ENCODE results near the gene OR10H5.
"Not testable (repeated sequence)": the region's sequence is repeated elsewhere in the genome, so short reads cannot be mapped to it uniquely, and the experiment has no call there.

Gene OR10H5

GRCh38 chr19:15829786-15830185 is 42.3 kb downstream of the OR10H5 start:
- TF ChIP-seq CTCF (IDR thresholded peaks at IDR 0.05; ENCODE audit: insufficient read depth, low read depth, low read length, missing control alignments), result no peak
- no peak overlapping the region for H3K4me3 ChIP-seq (ENCODE audit: low read length)

DNA sequence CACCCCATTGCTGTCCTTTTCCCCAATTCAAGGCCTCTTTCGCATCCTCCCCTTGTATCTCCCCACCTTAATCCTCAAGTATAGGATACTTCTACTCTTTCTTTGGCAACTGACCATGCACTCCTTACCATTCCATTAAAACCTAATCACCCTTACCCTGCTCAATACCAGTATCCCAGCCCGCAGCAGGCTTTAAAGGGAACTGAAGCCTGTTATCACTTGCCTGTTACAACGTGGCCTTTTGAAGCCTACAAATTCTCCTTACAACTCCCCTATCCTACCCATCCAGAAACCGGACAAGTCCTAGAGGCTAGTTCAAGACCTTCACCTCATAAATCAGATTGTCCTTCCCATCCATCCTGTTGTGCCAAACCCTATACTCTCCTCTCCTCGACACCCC is 44.2 kb downstream of the OR10H5 start:
- DNase-seq (ENCODE audit: low read depth), result no peak
- H3K4me3 ChIP-seq (ENCODE audit: low read length), result no peak overlapping the region
- no peak for TF ChIP-seq CTCF (IDR thresholded peaks at IDR 0.05; ENCODE audit: insufficient read depth, low read depth, low read length, missing control alignments)

More at GRCh38 chr19:15829786-15830185, 42.3 kb downstream of the OR10H5 start:
- DNase-seq (ENCODE audit: low read depth), result no peak

DNA sequence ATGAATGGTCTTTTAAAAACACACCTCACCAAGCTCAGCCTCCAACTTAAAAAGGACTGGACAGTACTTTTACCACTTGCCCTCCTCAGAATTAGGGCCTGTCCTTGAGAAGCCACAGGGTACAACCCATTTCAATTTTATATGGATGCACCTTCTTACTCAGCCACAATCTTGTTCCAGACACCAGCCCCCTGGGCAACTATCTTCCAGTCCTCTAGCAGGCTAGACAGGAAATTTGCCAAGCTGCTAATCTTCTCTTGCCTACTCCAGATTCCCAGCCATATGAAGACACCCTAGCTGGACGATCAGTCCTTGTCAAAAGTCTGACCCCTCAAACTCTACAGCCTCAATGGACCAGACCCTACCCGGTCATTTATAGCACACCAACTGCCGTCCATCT is 46.8 kb downstream of the OR10H5 start:
- not testable (repeated sequence) for H3K4me3 ChIP-seq (ENCODE audit: low read length)
- DNase-seq (ENCODE audit: low read depth), result peak; percentile 24

- peak; percentile 62 for DNase-seq (ENCODE audit: low read depth)
- peak overlapping the region; percentile 77 for H3K4me3 ChIP-seq (ENCODE audit: low read length)
These were observed 48.3 kb downstream of the OR10H5 start for GRCh38 chr19:15835565-15836329.

- no peak for TF ChIP-seq CTCF (IDR thresholded peaks at IDR 0.05; ENCODE audit: insufficient read depth, low read depth, low read length, missing control alignments)
- peak; percentile 95 for DNase-seq (ENCODE audit: low read depth)
- H3K4me3 ChIP-seq (ENCODE audit: low read length), result peak overlapping the region; percentile 77
These were observed 49.1 kb downstream of the OR10H5 start for GRCh38 chr19:15836330-15837220.

DNA sequence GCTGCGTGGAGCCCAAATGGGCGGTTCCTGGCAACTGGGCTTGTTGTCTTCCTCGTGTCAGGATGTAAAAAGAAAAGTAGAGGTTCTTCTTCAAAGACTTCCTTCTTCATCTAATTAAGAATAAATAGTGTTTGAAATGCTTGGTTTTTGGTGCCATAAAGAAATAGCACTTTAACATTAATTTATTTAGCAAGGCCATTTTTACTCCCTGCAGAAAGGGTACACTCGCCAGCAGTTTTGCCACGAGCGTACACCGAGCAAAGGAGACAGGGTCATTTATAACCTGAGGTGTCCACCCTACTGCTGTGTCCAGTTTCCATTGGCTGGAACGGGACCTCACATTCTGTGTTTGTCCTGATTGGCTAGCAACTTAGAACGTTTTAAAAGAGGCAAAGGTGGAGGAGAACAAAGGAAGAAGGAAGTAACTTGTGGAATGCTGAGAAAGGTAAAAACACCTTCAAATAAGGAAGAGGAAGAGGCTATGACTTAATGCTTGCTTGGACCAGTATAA is 49.8 kb downstream of the OR10H5 start:
- peak overlapping the region; percentile 77 for H3K4me3 ChIP-seq (ENCODE audit: low read length)
- peak; percentile 78 for DNase-seq (ENCODE audit: low read depth)
- TF ChIP-seq CTCF (IDR thresholded peaks at IDR 0.05; ENCODE audit: insufficient read depth, low read depth, low read length, missing control alignments), result no peak

DNA sequence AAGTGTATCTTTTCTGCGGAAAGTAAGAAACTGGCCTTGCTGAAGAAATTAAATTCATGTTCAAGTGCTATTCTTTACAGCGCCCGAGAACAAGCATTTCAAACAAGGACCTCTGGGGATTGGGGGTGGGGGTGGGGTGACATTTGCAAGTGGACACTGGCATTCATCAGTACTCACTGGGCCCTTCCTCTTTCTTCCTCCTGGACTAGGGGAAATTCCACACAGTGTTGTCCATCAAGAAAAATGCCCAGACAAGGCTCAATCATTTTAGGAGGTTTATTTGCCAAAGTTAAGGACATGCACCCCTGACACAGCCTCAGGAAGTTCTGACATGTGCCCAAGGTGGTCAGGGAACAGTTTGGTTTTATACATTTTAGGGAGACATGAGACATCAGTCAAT is 50.9 kb downstream of the OR10H5 start:
- no peak for DNase-seq (ENCODE audit: low read depth)
- no peak for TF ChIP-seq CTCF (IDR thresholded peaks at IDR 0.05; ENCODE audit: insufficient read depth, low read depth, low read length, missing control alignments)
- no peak overlapping the region for H3K4me3 ChIP-seq (ENCODE audit: low read length)

GRCh38 chr19:15839888-15840287 is 52.4 kb downstream of the OR10H5 start:
- H3K4me3 ChIP-seq (ENCODE audit: low read length); DNase-seq (ENCODE audit: low read depth): not testable (repeated sequence)

Data from epithelial cell of esophagus (primary cell).